Mucosa of rectum (tissue), 2 donors: ENCODE data around the gene VPS18.

Source experiments
- H3K27ac ChIP-seq, 2 donors: one replicate each; pipeline ENCODE4 v1.7.0; 2013; ENCODE audit warnings: inconsistent platforms in 2 of 2, low read depth in 2 of 2, low read length in 2 of 2
- H3K27me3 ChIP-seq, 2 donors: one replicate each; pipeline ENCODE4 v1.7.0; 2013; ENCODE audit warnings: low read length in 2 of 2; ENCODE audit not compliant: control insufficient read depth in 2 of 2, insufficient read depth in 2 of 2
- H3K36me3 ChIP-seq, 2 donors: one replicate each; pipeline ENCODE4 v1.7.0; 2013; ENCODE audit warnings: low read length in 2 of 2; ENCODE audit not compliant: control insufficient read depth in 2 of 2, insufficient read depth in 2 of 2
- H3K4me1 ChIP-seq, 2 donors: one replicate each; pipeline ENCODE4 v1.7.0; 2013; ENCODE audit warnings: low read length in 2 of 2, mild to moderate bottlenecking in 1 of 2; ENCODE audit not compliant: control insufficient read depth in 2 of 2, insufficient read depth in 2 of 2
- H3K4me3 ChIP-seq, 2 donors: one replicate each; pipeline ENCODE4 v1.7.0; 2013; ENCODE audit warnings: low read length in 2 of 2
- H3K9ac ChIP-seq, 2 donors: one replicate each; pipeline ENCODE4 v1.7.0; 2013; ENCODE audit warnings: low read length in 2 of 2, low read depth in 1 of 2, mild to moderate bottlenecking in 1 of 2
- H3K9me3 ChIP-seq, 2 donors: one replicate each; pipeline ENCODE4 v1.7.0; 2013; ENCODE audit warnings: low read length in 2 of 2; ENCODE audit not compliant: control insufficient read depth in 2 of 2
- donor health status: healthy.
- donor health status: Normal muscosa, but diverticular disease.

The VPS18 gene

GRCh38 chr15:40869686-40870085, 24.6 kb upstream of the VPS18 start:
- no peak overlapping the region for H3K4me3 ChIP-seq
- no peaks in the 10 kb centered on the region for H3K27me3 ChIP-seq
- H3K9me3 ChIP-seq, result no peaks in the 10 kb centered on the region
- no peaks in the 10 kb centered on the region for H3K36me3 ChIP-seq
- no peak overlapping the region for H3K9ac ChIP-seq
- no peak overlapping the region for H3K27ac ChIP-seq
- peaks cover 23 to 26% of the 10 kb centered on the region in 2 donors for H3K4me1 ChIP-seq

GRCh38 chr15:40870716-40871115, 23.5 kb upstream of the VPS18 start:
- no peaks in the 10 kb centered on the region for H3K9me3 ChIP-seq
- no peak overlapping the region for H3K27ac ChIP-seq
- no peak overlapping the region for H3K4me3 ChIP-seq
- H3K4me1 ChIP-seq, result peaks cover 23 to 26% of the 10 kb centered on the region in 2 donors
- no peaks in the 10 kb centered on the region for H3K27me3 ChIP-seq
- no peaks in the 10 kb centered on the region for H3K36me3 ChIP-seq
- H3K9ac ChIP-seq, result no peak overlapping the region

GRCh38 chr15:40871749-40872617, 22.3 kb upstream of the VPS18 start:
- H3K27ac ChIP-seq, result peak overlapping the region; percentile 63 to 82
- H3K4me3 ChIP-seq, result no peak overlapping the region
- H3K36me3 ChIP-seq, result no peaks in the 10 kb centered on the region
- peak overlapping the region; percentile 24 to 62 for H3K9ac ChIP-seq
- H3K9me3 ChIP-seq, result no peaks in the 10 kb centered on the region
- peaks cover 20 to 21% of the 10 kb centered on the region in 2 donors for H3K4me1 ChIP-seq
- H3K27me3 ChIP-seq, result no peaks in the 10 kb centered on the region

DNA sequence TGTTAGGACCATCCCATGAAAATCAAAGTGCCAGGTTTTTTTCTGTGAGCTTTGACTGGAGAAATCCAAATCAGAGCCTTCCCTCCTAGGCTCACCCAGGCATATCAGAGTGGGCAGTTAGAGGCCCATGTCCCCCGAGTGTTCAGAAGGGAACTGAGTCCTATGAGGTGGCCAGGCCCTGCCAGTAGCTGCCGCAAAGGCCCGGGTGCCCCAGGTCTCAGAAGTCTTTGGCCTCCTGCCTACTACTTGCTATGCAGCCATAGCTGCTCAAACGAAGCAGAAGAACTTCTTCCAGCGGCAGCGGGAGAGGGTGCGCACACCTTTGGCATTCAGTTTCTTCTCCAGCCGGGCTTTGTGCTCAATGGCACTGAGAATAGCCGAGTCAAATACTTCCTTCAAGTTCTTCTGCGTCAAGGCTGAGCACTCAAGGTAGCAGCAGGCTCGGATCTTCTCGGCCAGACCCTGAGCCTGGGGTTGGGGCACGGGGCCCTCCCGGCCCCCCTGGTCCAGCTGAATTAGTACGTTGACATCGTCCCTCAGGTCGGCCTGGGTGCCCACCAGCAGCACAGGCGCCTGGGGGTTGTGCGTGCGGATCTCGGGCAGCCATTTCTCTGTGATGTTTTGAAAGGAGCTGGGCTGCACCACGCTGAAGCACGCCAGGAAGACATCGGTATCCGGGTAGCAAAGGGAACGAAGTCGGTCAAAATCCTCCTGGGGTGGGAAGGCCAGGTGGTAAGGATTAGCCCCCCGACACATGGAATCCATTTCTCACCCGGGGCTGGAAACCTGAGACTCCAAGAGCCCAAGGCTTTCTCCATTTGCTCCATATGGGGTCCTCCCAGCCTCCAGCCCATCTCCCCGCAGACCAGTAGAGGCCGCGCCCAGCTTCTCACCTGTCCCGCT, 21.2 kb upstream of the VPS18 start:
- no peaks in the 10 kb centered on the region for H3K27me3 ChIP-seq
- peak overlapping the region; percentile 60 to 65 for H3K4me3 ChIP-seq
- H3K9me3 ChIP-seq, result no peaks in the 10 kb centered on the region
- peak overlapping the region; percentile 24 to 56 for H3K9ac ChIP-seq
- H3K27ac ChIP-seq, result peak overlapping the region; percentile 65 to 82
- H3K4me1 ChIP-seq, result peaks cover 20 to 21% of the 10 kb centered on the region in 2 donors
- no peaks in the 10 kb centered on the region for H3K36me3 ChIP-seq

GRCh38 chr15:40873694-40874561, 20.3 kb upstream of the VPS18 start, which contains the start of gene RHOV:
TSS of gene RHOV (minus strand) at chr15:40874234. CDS start at chr15:40874139, 95 bp downstream.
- Histone ChIP-seq H3K36me3 (no peaks in the 10 kb centered on the region), H3K9ac (peak within 1 kb of the TSS; percentile 24 to 56), H3K4me3 (peak within 1 kb of the TSS; percentile 60 to 65), H3K27me3 (no peaks in the 10 kb centered on the region), H3K27ac (peak within 1 kb of the TSS; percentile 65 to 79), H3K4me1 (peaks cover 20 to 27% of the 10 kb centered on the region in 2 donors), H3K9me3 (no peaks in the 10 kb centered on the region)

DNA sequence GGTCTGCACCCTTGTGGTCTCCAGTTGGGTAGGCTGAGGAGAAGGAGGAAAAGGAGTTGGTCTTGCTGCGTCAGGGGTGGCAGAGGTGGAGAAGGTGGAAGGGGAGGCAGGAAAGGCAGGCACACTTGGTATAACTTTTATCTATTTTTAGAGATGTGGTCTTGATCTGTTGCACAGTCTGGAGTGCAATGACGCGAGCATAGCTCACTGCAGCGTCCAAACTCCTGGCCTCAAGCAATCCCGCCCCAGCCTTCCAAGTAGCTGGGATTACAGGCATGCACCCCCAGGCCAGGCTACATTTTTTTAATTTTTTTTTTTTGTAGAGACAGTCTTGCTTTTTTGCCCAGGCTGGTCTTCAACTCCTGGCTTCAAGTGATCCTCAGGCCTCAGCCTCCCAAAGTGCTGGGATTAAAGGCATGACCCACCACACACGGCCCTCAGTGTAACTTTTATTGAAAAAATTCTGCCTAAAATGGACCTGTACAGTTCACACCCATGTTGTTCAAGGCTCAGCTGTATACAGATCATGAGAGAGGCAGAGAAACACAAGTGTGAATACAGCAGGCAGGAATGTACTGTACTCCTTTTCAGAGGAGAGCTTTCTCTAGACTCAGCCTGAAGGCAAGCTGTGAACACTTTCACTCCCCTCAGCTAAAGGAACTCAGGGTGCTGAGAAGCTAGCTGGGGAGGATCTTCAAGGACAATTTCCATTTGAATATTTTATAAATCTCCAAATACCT, 18.1 kb upstream of the VPS18 start:
- H3K27me3 ChIP-seq, result no peaks in the 10 kb centered on the region
- H3K4me1 ChIP-seq, result peaks cover 23 to 28% of the 10 kb centered on the region in 2 donors
- H3K9me3 ChIP-seq, result no peaks in the 10 kb centered on the region
- H3K4me3 ChIP-seq, result no peak overlapping the region
- H3K9ac ChIP-seq, result no peak overlapping the region
- H3K27ac ChIP-seq, result no peak overlapping the region
- no peaks in the 10 kb centered on the region for H3K36me3 ChIP-seq

GRCh38 chr15:40877694-40878093, 16.6 kb upstream of the VPS18 start:
- Histone ChIP-seq H3K9me3 (no peaks in the 10 kb centered on the region), H3K9ac (no peak overlapping the region), H3K27me3 (no peaks in the 10 kb centered on the region), H3K4me1 (peaks cover 14 to 18% of the 10 kb centered on the region in 2 donors), H3K27ac (no peak overlapping the region), H3K4me3 (no peak overlapping the region), H3K36me3 (no peaks in the 10 kb centered on the region)

DNA sequence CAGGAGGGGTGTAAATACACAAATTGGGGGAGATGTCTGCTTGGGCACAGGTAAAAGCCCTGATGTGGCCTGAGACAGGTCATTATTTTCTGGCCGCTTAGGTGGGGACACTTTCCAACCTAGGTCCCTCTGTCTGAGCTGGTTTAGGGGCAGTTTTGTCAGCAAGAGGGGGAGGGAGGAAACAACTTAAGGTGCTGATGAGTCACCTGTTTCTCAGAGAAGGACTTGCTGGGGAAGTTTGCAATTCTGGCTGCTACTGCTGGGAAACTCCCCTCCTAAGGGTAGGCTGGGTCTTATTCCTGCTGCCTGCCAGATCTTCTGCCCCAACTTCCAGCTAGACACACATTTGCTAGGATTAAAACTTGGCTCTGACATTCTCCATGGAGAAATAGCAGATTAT, 15.5 kb upstream of the VPS18 start:
- no peaks in the 10 kb centered on the region for H3K27me3 ChIP-seq
- H3K4me1 ChIP-seq, result peaks cover 7 to 10% of the 10 kb centered on the region in 2 donors
- no peak overlapping the region for H3K4me3 ChIP-seq
- no peaks in the 10 kb centered on the region for H3K9me3 ChIP-seq
- H3K9ac ChIP-seq, result no peak overlapping the region
- H3K36me3 ChIP-seq, result no peaks in the 10 kb centered on the region
- H3K27ac ChIP-seq, result no peak overlapping the region

DNA sequence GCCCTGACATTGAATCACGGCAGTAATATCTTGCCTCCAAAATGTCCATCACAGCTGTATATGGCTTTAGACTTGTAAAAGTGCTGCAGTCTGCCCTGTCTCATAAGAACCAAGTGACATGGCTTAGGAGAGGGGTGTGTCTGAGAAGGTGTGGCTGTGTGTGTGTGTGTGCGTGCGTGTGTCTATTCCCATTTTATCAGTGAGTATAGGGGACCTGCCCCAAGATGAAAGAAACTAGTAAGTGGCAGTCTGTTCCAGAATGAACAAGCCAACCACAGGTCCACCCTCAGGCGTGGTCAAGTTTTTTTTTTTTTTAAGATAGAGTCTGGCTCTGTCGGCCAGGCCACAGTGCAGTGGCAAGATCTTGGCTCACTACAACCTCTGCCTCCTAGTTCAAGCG, 14.6 kb upstream of the VPS18 start:
- no peak overlapping the region for H3K9ac ChIP-seq
- no peaks in the 10 kb centered on the region for H3K9me3 ChIP-seq
- peak overlapping the region in 1 of 2 donors; percentile 47 for H3K27ac ChIP-seq
- no peaks in the 10 kb centered on the region for H3K36me3 ChIP-seq
- no peak overlapping the region for H3K4me3 ChIP-seq
- H3K4me1 ChIP-seq, result peaks cover 3 to 7% of the 10 kb centered on the region in 2 donors
- H3K27me3 ChIP-seq, result no peaks in the 10 kb centered on the region
